Tibial nerve (tissue), 4 donors: ENCODE data around the gene MEIS2.

Source experiments
- CTCF ChIP-seq, 5 experiments: fragments of 200-600 bp in 3 of 5; fragments of 450-650 bp in 2 of 5; sonication (generic) in 3 of 5; IDR thresholded peaks; one replicate each; pipeline ENCODE4 v1.5.1; 2016 to 2019; ENCODE audit warnings: antibody characterized with exemption in 5 of 5, mild to moderate bottlenecking in 3 of 5, moderate library complexity in 2 of 5
- EP300 ChIP-seq, 2 donors: sonication (generic); formaldehyde crosslinking; IDR thresholded peaks; one replicate each; pipeline ENCODE4 v1.6.1; 2017; ENCODE audit warnings: antibody characterized with exemption in 2 of 2, mild to moderate bottlenecking in 1 of 2
- POLR2A ChIP-seq, 2 donors: fragments of 450-650 bp; IDR thresholded peaks; one replicate each; pipeline ENCODE4 v1.6.1; 2017; ENCODE audit warnings: antibody characterized with exemption in 2 of 2, mild to moderate bottlenecking in 2 of 2, moderate library complexity in 2 of 2

- TF ChIP-seq CTCF (IDR thresholded peaks at IDR 0.05) (no peak), POLR2A (IDR thresholded peaks at IDR 0.05) (no peak), EP300 (IDR thresholded peaks at IDR 0.05) (no peak)
Measured at GRCh38 chr15:37050345-37050744, 50.0 kb downstream of the MEIS2 start.
